HG02798 (cell line): ENCODE measurements around the gene VPS52.
A peak's percentile ranks its signal among the peaks of the same experiment; 100 is the strongest.
"Not testable (repeated sequence)": the region's sequence is repeated elsewhere in the genome, so short reads cannot be mapped to it uniquely, and the experiment has no call there.

Experiments
- ATAC-seq: cut with Tn5 transposase; IDR thresholded peaks from one replicate; pipeline ENCODE4 v1.9.1; 2021; ENCODE audit warnings: mild to moderate bottlenecking; ENCODE audit not compliant: unreplicated experiment, poor library complexity

Gene VPS52

GRCh38 chr6:33259032-33259431 is 12.6 kb downstream of the VPS52 start:
- no peak for ATAC-seq

- ATAC-seq: no peak
Measured at GRCh38 chr6:33254591-33254990, 17.1 kb downstream of the VPS52 start.

GRCh38 chr6:33252759-33253158 is 18.9 kb downstream of the VPS52 start:
- no peak for ATAC-seq

- no peak for ATAC-seq
Measured at GRCh38 chr6:33251395-33252012, 20.2 kb downstream of the VPS52 start.

- ATAC-seq: no peak
Measured at GRCh38 chr6:33250731-33251130, 20.9 kb downstream of the VPS52 start.

- no peak for ATAC-seq
Measured at GRCh38 chr6:33249732-33250630, 21.7 kb downstream of the VPS52 start.

- ATAC-seq: peak; percentile 93
Measured at GRCh38 chr6:33248932-33249731, 22.5 kb downstream of the VPS52 start.

GRCh38 chr6:33248643-33248931 is 23.1 kb downstream of the VPS52 start:
- peak; percentile 3 for ATAC-seq

GRCh38 chr6:33247977-33248642 is 23.6 kb downstream of the VPS52 start:
- peak; percentile 33 for ATAC-seq

- ATAC-seq: no peak
Measured at GRCh38 chr6:33243476-33243875, 28.2 kb downstream of the VPS52 start.

- ATAC-seq: no peak
Measured at GRCh38 chr6:33241968-33242367, 29.7 kb downstream of the VPS52 start.

- ATAC-seq: no peak
Measured at GRCh38 chr6:33237741-33238140, 33.9 kb downstream of the VPS52 start.

GRCh38 chr6:33236852-33237251 is 34.8 kb downstream of the VPS52 start:
- ATAC-seq: no peak

GRCh38 chr6:33236328-33236727 is 35.3 kb downstream of the VPS52 start:
- ATAC-seq: no peak

GRCh38 chr6:33235221-33235634 is 36.4 kb downstream of the VPS52 start:
- ATAC-seq: no peak

GRCh38 chr6:33226503-33227120 is 45.1 kb downstream of the VPS52 start:
- ATAC-seq: not testable (repeated sequence)

GRCh38 chr6:33217681-33218080 is 54.0 kb downstream of the VPS52 start:
- ATAC-seq: no peak

- ATAC-seq: no peak
Measured at GRCh38 chr6:33217246-33217645, 54.4 kb downstream of the VPS52 start.

- no peak for ATAC-seq
Measured at GRCh38 chr6:33216117-33216649, 55.5 kb downstream of the VPS52 start.
